ENCODE measurements around the gene NMRAL1. TPM values are rescaled to one million over a fixed set of nuclear protein-coding genes. Genes with fewer than 3 reads are reported as not detected.

NMRAL1 gene
- total and polyA plus RNA-seq, 10 of the 15 experiments (the other 5 are each of a cell fraction or from before 2014, with no cell fraction given) = 4.8 to 102 (median 62.5) TPM

DNA sequence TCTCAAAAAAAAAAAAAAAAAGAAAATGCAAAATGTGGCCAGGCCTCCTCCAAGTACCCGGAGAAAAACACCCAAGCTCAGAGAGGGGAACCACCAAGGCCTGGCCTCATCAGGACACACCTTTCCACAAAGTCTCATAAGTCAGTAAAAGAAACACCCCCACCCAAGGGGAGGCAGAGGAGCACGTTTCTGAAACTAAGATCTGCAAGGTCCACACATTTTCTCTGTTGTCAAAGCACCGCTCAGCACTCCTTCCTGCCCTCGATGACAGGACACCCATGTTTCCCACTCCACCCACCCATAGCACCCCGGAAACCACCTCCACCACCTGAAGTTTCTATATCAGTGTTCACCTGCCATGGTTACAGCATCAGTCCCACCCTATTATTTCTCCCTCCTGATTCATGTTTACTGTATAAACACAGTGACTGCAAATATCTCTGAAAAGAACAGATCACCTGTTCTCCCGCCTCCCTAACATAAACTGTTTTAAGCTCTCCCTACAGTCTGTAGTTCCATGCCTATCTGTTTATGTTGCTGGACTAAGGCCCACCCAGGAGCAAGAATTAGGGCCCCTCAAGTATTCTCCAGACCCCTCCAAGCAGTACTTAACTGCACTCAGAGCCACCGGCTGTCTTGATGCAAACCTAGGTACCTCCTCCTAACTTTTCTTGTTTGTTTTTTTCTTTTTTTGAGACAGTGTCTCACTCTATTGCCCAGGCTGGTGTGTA is 60.1 kb downstream of the NMRAL1 start:
- H3K9me3 ChIP-seq (replicated peaks; ENCODE audit: control insufficient read depth, insufficient read depth, low read length) = no peaks in the 10 kb centered on the region
- H4K20me1 ChIP-seq (ENCODE audit: control insufficient read depth, insufficient read depth) = peaks cover 5% of the 10 kb centered on the region
- BruUV-seq (replicated peaks) = no TSS peak
- peaks cover 20% of the 10 kb centered on the region for H3K4me1 ChIP-seq (ENCODE audit: control insufficient read depth, insufficient read depth, low read length)
- in situ Hi-C loops (cut with MboI) = no loop called here
- no peaks in the 10 kb centered on the region for H3K27me3 ChIP-seq (replicated peaks in 1 of 2; ENCODE audit: control insufficient read depth in 2 of 2, insufficient read depth in 2 of 2, low read length in 1 of 2)
- CTCF ChIA-PET = interaction anchor here (0.8 to 2.6 kb wide), 6 partner anchors 10 to 107 kb away, joined by 3 to 22 read pairs (median 4); no protein-coding TSS in a partner anchor
- peak overlapping the region; percentile 92 for H3K4me3 ChIP-seq
- H3K27ac ChIP-seq (ENCODE audit: control insufficient read depth, insufficient read depth) = peak overlapping the region; percentile 83
- intact Hi-C loops (cut with micrococcal nuclease; ENCODE audit: unreplicated experiment) = no loop called here
- peak overlapping the region; percentile 98 for H3K4me2 ChIP-seq (ENCODE audit: control insufficient read depth, insufficient read depth)
- WGBS (ENCODE audit: insufficient coverage, insufficient replicate concordance, low lambda C conversion rate, missing lambda C conversion rate) = 0% methylated on average over 7 of the region's 7 CpGs
- H2AFZ ChIP-seq (ENCODE audit: control insufficient read depth, low read depth, low read length) = no peak overlapping the region
- DNase-seq (ENCODE audit: low read depth, low spot score) (peak; percentile 98), ATAC-seq (peak; percentile 78), FAIRE-seq (peak; percentile 100)
- peaks cover 38% of the 10 kb centered on the region for H3K79me2 ChIP-seq (ENCODE audit: control insufficient read depth, insufficient read depth, low read length)
- RAD21 ChIA-PET (ENCODE audit: unreplicated experiment) = interaction anchor here (1.0 to 2.1 kb wide), 5 partner anchors 12 to 107 kb away, joined by 3 to 11 read pairs (median 5); partner anchors contain the start of gene NMRAL1
- H3K9ac ChIP-seq (ENCODE audit: control insufficient read depth, insufficient read depth, low read length) = peak overlapping the region; percentile 79
- POLR2A ChIA-PET = interaction anchor here (0.6 to 4.0 kb wide), 7 partner anchors 44 to 201 kb away, joined by 3 to 33 read pairs (median 4); partner anchors contain the start of genes HMOX2 and NMRAL1
- SMC1A ChIA-PET (ENCODE audit: uncharacterized antibody, unreplicated experiment) = interaction anchor here (1.0 to 1.8 kb wide), 3 partner anchors 11 to 91 kb away, joined by 4 to 8 read pairs (median 6); no protein-coding TSS in a partner anchor
- peaks cover 12 to 14% of the 10 kb centered on the region in 2 experiments for H3K36me3 ChIP-seq (ENCODE audit: control insufficient read depth in 2 of 2, insufficient read depth in 2 of 2, low read length in 1 of 2)
- TF ChIP-seq RFX5 (IDR thresholded peaks at IDR 0.05; ENCODE audit: low read depth, low read length) = no peak
- peak; percentile 54; the same call in 1 of the 2 replicates for TF ChIP-seq JUND (IDR thresholded peaks at IDR 0.05; ENCODE audit: low read depth, low read length)
- TF ChIP-seq, protein P1, sequence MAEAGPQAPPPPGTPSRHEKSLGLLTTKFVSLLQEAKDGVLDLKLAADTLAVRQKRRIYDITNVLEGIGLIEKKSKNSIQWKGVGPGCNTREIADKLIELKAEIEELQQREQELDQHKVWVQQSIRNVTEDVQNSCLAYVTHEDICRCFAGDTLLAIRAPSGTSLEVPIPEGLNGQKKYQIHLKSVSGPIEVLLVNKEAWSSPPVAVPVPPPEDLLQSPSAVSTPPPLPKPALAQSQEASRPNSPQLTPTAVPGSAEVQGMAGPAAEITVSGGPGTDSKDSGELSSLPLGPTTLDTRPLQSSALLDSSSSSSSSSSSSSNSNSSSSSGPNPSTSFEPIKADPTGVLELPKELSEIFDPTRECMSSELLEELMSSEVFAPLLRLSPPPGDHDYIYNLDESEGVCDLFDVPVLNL (IDR thresholded peaks at IDR 0.05; ENCODE audit: low read depth, low read length) = no peak
- TF ChIP-seq, protein P2, sequence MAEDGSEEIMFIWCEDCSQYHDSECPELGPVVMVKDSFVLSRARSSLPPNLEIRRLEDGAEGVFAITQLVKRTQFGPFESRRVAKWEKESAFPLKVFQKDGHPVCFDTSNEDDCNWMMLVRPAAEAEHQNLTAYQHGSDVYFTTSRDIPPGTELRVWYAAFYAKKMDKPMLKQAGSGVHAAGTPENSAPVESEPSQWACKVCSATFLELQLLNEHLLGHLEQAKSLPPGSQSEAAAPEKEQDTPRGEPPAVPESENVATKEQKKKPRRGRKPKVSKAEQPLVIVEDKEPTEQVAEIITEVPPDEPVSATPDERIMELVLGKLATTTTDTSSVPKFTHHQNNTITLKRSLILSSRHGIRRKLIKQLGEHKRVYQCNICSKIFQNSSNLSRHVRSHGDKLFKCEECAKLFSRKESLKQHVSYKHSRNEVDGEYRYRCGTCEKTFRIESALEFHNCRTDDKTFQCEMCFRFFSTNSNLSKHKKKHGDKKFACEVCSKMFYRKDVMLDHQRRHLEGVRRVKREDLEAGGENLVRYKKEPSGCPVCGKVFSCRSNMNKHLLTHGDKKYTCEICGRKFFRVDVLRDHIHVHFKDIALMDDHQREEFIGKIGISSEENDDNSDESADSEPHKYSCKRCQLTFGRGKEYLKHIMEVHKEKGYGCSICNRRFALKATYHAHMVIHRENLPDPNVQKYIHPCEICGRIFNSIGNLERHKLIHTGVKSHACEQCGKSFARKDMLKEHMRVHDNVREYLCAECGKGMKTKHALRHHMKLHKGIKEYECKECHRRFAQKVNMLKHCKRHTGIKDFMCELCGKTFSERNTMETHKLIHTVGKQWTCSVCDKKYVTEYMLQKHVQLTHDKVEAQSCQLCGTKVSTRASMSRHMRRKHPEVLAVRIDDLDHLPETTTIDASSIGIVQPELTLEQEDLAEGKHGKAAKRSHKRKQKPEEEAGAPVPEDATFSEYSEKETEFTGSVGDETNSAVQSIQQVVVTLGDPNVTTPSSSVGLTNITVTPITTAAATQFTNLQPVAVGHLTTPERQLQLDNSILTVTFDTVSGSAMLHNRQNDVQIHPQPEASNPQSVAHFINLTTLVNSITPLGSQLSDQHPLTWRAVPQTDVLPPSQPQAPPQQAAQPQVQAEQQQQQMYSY (CRISPR knock-in tag; IDR thresholded peaks at IDR 0.05) = no peak
- TF ChIP-seq, protein P3, sequence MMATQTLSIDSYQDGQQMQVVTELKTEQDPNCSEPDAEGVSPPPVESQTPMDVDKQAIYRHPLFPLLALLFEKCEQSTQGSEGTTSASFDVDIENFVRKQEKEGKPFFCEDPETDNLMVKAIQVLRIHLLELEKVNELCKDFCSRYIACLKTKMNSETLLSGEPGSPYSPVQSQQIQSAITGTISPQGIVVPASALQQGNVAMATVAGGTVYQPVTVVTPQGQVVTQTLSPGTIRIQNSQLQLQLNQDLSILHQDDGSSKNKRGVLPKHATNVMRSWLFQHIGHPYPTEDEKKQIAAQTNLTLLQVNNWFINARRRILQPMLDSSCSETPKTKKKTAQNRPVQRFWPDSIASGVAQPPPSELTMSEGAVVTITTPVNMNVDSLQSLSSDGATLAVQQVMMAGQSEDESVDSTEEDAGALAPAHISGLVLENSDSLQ (IDR thresholded peaks at IDR 0.05) = peak; percentile 67; the same call in 1 of the 2 replicates
- TF ChIP-seq, protein P4, sequence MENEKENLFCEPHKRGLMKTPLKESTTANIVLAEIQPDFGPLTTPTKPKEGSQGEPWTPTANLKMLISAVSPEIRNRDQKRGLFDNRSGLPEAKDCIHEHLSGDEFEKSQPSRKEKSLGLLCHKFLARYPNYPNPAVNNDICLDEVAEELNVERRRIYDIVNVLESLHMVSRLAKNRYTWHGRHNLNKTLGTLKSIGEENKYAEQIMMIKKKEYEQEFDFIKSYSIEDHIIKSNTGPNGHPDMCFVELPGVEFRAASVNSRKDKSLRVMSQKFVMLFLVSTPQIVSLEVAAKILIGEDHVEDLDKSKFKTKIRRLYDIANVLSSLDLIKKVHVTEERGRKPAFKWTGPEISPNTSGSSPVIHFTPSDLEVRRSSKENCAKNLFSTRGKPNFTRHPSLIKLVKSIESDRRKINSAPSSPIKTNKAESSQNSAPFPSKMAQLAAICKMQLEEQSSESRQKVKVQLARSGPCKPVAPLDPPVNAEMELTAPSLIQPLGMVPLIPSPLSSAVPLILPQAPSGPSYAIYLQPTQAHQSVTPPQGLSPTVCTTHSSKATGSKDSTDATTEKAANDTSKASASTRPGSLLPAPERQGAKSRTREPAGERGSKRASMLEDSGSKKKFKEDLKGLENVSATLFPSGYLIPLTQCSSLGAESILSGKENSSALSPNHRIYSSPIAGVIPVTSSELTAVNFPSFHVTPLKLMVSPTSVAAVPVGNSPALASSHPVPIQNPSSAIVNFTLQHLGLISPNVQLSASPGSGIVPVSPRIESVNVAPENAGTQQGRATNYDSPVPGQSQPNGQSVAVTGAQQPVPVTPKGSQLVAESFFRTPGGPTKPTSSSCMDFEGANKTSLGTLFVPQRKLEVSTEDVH (IDR thresholded peaks at IDR 0.05; ENCODE audit: low read depth, partially characterized antibody) = no peak
- peak; percentile 63 for TF ChIP-seq EED (IDR thresholded peaks at IDR 0.05; ENCODE audit: low read depth)
- TF ChIP-seq MYC (IDR thresholded peaks at IDR 0.05; ENCODE audit: insufficient read depth, insufficient read length, insufficient replicate concordance, low read length, severe bottlenecking) = no peak
- no peak for TF ChIP-seq SUPT20H (IDR thresholded peaks at IDR 0.05; ENCODE audit: borderline replicate concordance, control insufficient read depth, low read depth, low read length)
- TF ChIP-seq SP1 (IDR thresholded peaks at IDR 0.05; ENCODE audit: low read depth, low read length) = peak; percentile 60
- TF ChIP-seq RELA (IDR thresholded peaks at IDR 0.05; ENCODE audit: borderline replicate concordance, partially characterized antibody) = peak; percentile 71
- no peak; the same call in 2 of the 3 replicates for TF ChIP-seq POU2F2 (IDR thresholded peaks at IDR 0.05; ENCODE audit: borderline replicate concordance, low read depth, low read length)
- no peak for TF ChIP-seq CHD1 (IDR thresholded peaks at IDR 0.05; ENCODE audit: low read depth, low read length)

All from GM12878 (cell line).